Transverse colon (tissue), 4 donors: ENCODE data around the gene DOK7. TPM values are rescaled to one million over a fixed set of nuclear protein-coding genes. Genes with fewer than 3 reads are reported as not detected.

Experiments
- DNase-seq: peaks from one replicate; pipeline ENCODE4 v3.0.0-alpha.2; 2019
- H3K27ac ChIP-seq, 4 donors: fragments of 200-600 bp; sonication (generic); 2 replicates each; pipeline ENCODE4 v1.5.1; 2016 to 2018; ENCODE audit warnings: inconsistent platforms in 4 of 4
- H3K27me3 ChIP-seq: fragments of 200-600 bp; sonication (generic); 2 replicates; pipeline ENCODE4 v1.5.1; 2017; ENCODE audit warnings: inconsistent platforms
- H3K36me3 ChIP-seq, 4 donors: fragments of 200-600 bp; sonication (generic); 2 replicates each; pipeline ENCODE4 v1.5.1; 2017 to 2019; ENCODE audit warnings: inconsistent platforms in 4 of 4
- H3K4me1 ChIP-seq, 4 donors: fragments of 200-600 bp; sonication (generic); 2 replicates each; pipeline ENCODE4 v1.5.1; 2017 to 2020; ENCODE audit warnings: inconsistent platforms in 4 of 4
- H3K4me3 ChIP-seq, 4 donors: fragments of 200-600 bp; sonication (generic); 1 replicate in 1 of 4; 2 replicates in 3 of 4; pipeline versions ENCODE4 v1.5.1 to v1.6.1; 2017 to 2019; ENCODE audit warnings: inconsistent platforms in 4 of 4
- H3K9me3 ChIP-seq, 2 donors: fragments of 200-600 bp; sonication (generic); 2 replicates each; pipeline ENCODE4 v1.5.1; 2017 to 2019; ENCODE audit warnings: inconsistent platforms in 2 of 2
- CTCF ChIP-seq, 5 experiments: fragments of 200-600 bp in 3 of 5; fragments of 450-650 bp in 2 of 5; sonication (generic) in 3 of 5; IDR thresholded peaks; 1 replicate in 2 of 5; 2 replicates in 3 of 5; pipeline ENCODE4 v1.5.1; 2016 to 2017; ENCODE audit warnings: antibody characterized with exemption in 5 of 5, inconsistent platforms in 3 of 5, mild to moderate bottlenecking in 2 of 5, moderate library complexity in 1 of 5
- EP300 ChIP-seq: sonication (generic); formaldehyde crosslinking; IDR thresholded peaks from one replicate; pipeline ENCODE4 v1.6.1; 2017; ENCODE audit warnings: antibody characterized with exemption, low read depth
- POLR2A ChIP-seq: fragments of 450-650 bp; IDR thresholded peaks from one replicate; pipeline ENCODE4 v1.6.1; 2016; ENCODE audit warnings: antibody characterized with exemption, mild to moderate bottlenecking, moderate library complexity
- POLR2AphosphoS5 ChIP-seq, 3 donors: sonication (generic); formaldehyde crosslinking; IDR thresholded peaks; one replicate each; pipeline ENCODE4 v1.6.1; 2016; ENCODE audit warnings: antibody characterized with exemption in 3 of 3
- WGBS, 2 donors: methylation state at CpG; one replicate each; pipeline ENCODE4 v1.1.5; 2018; ENCODE audit warnings: low coverage in 1 of 2; 5-methylcytosine and 5-hydroxymethylcytosine counted together
- in situ Hi-C, 4 donors: fragments of 200-750 bp; cut with MboI; loops; one replicate each; pipeline versions ENCODE4 v1.15.0 to v1.15.1; 2017; ENCODE audit warnings: low sequenced_read_pairs in 3 of 4, low pct_ligation_motif_present in 1 of 4, low pct_unique_long_range_greater_than_20kb in 1 of 4
- intact Hi-C: fragments of 100-400 bp; cut with DNase I; formaldehyde crosslinking; loops from one replicate; pipeline ENCODE4 v1.15.1; 2023; ENCODE audit warnings: low total_unique reads
- total RNA-seq, 4 donors: library from RNA; depleted of rRNA; stranded (reverse); fragments of >200 nt; gene quantifications; one replicate each; pipeline ENCODE4 v1.1.0, GENCODE V29; 2016

Gene DOK7
- total RNA-seq, 4 donors from 2014 or later = 0.27 to 0.95 TPM; not detected in 2

DNA sequence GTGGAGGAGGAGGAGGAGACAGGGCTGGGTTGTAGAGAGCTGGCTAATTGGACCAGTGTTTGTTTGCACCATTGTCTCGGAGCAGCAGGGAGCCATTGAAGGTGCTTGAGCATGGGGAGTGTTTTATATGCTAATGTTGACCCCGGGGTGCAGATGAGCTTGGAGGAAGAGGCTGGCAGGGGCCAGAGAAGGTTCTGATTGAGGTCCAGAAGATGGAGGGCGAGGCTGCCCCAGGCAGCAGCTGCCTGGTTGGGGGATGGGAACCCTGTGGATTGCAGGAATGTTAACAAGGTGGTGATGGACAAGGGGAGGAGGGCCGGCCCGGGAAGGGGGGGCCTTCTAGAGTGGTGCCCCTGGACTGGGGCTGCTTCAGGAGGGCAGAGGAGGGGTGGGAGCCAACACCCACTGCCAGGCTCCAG is 18.0 kb downstream of the DOK7 start:
- H3K27ac ChIP-seq = no peak overlapping the region

DNA sequence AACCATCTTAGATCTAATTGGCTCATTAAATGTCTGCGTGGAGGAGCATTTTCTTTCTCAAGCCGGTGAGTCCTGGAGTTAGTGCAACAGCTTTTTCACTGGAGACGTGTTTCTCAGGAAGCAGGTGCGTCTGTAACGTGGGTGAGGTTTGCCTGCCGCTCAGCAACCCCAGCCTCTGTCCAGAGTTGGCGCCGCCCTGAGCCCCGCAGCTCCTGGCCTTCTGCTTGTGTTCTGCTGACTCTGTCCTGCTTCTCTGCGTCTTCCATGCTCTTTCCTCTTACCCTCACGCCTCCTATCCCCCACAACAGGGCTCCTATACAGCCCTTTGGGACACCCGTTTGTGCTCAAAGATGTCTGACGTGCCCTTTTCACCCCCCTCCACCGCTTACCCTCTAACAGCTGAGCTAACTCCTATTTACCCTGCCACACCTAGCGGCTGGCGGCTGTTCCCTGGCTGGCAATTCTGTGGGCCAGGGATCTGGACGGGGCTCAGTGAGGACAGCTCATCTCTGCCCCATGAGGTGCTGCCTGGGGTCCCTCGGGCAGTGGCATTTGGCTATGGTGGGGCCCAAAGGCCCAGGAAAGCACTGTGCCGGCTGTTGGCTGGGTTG is 18.8 kb downstream of the DOK7 start:
- Histone ChIP-seq H3K27ac (peak overlapping the region in 1 of 4 donors; percentile 14), H3K4me3 (no peak overlapping the region), H3K36me3 (no peaks in the 10 kb centered on the region), H3K9me3 (no peaks in the 10 kb centered on the region), H3K4me1 (peaks cover 2 to 35% (median 25%) of the 10 kb centered on the region in 4 donors), H3K27me3 (peaks cover 77% of the 10 kb centered on the region)
- intact Hi-C loops = no loop called here
- DNase-seq = peak; percentile 50
- in situ Hi-C loops = no loop called here
- WGBS, 2 donors = 54 to 60% methylated on average over 1 to 19 of the region's 19 CpGs
- no peak for TF ChIP-seq POLR2AphosphoS5 (IDR thresholded peaks at IDR 0.05)
- TF ChIP-seq EP300 = no peak
- no peak for TF ChIP-seq POLR2A
- TF ChIP-seq CTCF (IDR thresholded peaks at IDR 0.05) = no peak

More for the DNA sequence above, 18.0 kb downstream of the DOK7 start:
- Histone ChIP-seq H3K9me3 (no peaks in the 10 kb centered on the region), H3K4me3 (no peak overlapping the region), H3K4me1 (peaks cover 2 to 35% (median 25%) of the 10 kb centered on the region in 4 donors), H3K36me3 (no peaks in the 10 kb centered on the region), H3K27me3 (peaks cover 70% of the 10 kb centered on the region)
- DNase-seq = no peak
- intact Hi-C loops (no loop called here), in situ Hi-C loops (no loop called here)
- WGBS, 2 donors = 11 to 31% methylated on average over 3 to 5 of the region's 5 CpGs
- TF ChIP-seq CTCF (IDR thresholded peaks at IDR 0.05) = no peak
- TF ChIP-seq EP300 = no peak

GRCh38 chr4:3482707-3483106 is 19.6 kb downstream of the DOK7 start:
- 74% methylated on average over 11 of the region's 12 CpGs; no CpG with 5 or more reads in 1 of the 2 donors for WGBS, 2 donors

DNA sequence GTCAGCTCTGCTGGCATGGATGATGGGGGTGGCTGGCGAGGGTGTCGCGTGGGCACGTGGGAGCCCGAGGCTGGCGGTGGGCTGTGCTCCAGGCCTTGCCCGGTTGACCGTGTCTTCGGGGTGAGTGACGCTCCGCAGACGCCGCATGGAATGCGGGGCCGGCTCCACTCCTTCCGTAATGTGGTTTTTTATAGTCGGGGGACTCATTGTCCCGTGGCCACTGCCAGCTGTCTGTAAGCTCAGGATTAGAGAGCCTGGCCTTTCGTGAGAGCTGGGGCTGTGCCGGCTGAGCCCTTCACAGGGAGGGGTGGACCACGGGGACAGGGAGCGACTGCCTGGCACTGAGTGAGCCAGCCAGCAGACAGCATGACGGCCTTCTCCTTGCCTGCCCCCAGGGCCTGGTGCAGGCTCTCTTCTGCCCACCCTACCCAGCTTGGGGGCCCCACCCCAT is 20.4 kb downstream of the DOK7 start:
- intact Hi-C loops (no loop called here), in situ Hi-C loops (no loop called here)
- no peaks in the 10 kb centered on the region for H3K36me3 ChIP-seq
- no peak overlapping the region for H3K27ac ChIP-seq
- no peaks in the 10 kb centered on the region for H3K9me3 ChIP-seq
- DNase-seq = no peak
- TF ChIP-seq POLR2AphosphoS5 (IDR thresholded peaks at IDR 0.05) (peak in 1 of 3 donors; percentile 19), CTCF (IDR thresholded peaks at IDR 0.05) (no peak)
- peaks cover 2 to 35% (median 25%) of the 10 kb centered on the region in 4 donors for H3K4me1 ChIP-seq
- WGBS, 2 donors = 39% methylated on average over 20 of the region's 23 CpGs; no CpG with 5 or more reads in 1 of the 2 donors
- no peak overlapping the region for H3K4me3 ChIP-seq
- H3K27me3 ChIP-seq = peaks cover 77% of the 10 kb centered on the region

More at GRCh38 chr4:3482707-3483106, 19.6 kb downstream of the DOK7 start:
- intact Hi-C loops (no loop called here), in situ Hi-C loops (no loop called here)
- Histone ChIP-seq H3K27ac (no peak overlapping the region), H3K4me3 (no peak overlapping the region), H3K9me3 (no peaks in the 10 kb centered on the region), H3K27me3 (peaks cover 76% of the 10 kb centered on the region), H3K4me1 (peaks cover 2 to 35% (median 25%) of the 10 kb centered on the region in 4 donors), H3K36me3 (no peaks in the 10 kb centered on the region)
- no peak for DNase-seq
- TF ChIP-seq CTCF (IDR thresholded peaks at IDR 0.05) (no peak), EP300 (no peak), POLR2AphosphoS5 (IDR thresholded peaks at IDR 0.05) (no peak), POLR2A (no peak)
